HepG2 (cell line): ENCODE results near the gene NALCN. TPM values are rescaled to one million over a fixed set of nuclear protein-coding genes. Genes with fewer than 3 reads are reported as not detected.

Source experiments
- ATAC-seq: fragments of 200-7000 bp; cut with Tn5 transposase; 3 replicates; pipeline ENCODE4 v1.9.1; 2020; ENCODE audit warnings: mild to moderate bottlenecking, moderate library complexity
- BruUV-seq: library from RNA; stranded (reverse); fragments of 400-500 nt; replicated peaks from 2 replicates; lab custom pipeline; 2021; lab: Mats Ljungman, UMichigan
- CTCF ChIA-PET: fragments of 300-600 bp; formaldehyde crosslinking; extraction: SDS; loops from one replicate; lab custom pipeline; 2021; ENCODE audit warnings: low total read pairs, inconsistent platforms, low intra/inter-chr PET ratio; lab: Yijun Ruan, JAX
- POLR2A ChIA-PET: fragments of 350-600 bp; sonication (Branson Sonifier 250); formaldehyde crosslinking; loops from one replicate; lab custom pipeline; 2020; ENCODE audit warnings: antibody characterized with exemption, inconsistent platforms; lab: Yijun Ruan, JAX
- DNase-seq: peaks from one replicate; pipeline ENCODE4 v3.0.0-alpha.2; 2015; ENCODE audit warnings: low spot score
- FAIRE-seq: peaks from 3 replicates; lab custom pipeline; 2011; peaks lifted over from hg19 to GRCh38; lab: Jason Lieb, UNC
- H2AFZ ChIP-seq: one replicate; pipeline ENCODE4 v1.6.1; 2011; ENCODE audit warnings: low read length, inconsistent platforms
- H3K27ac ChIP-seq: fragments of 300-600 bp; 3 replicates; pipeline ENCODE4 v1.8.0; 2011; ENCODE audit warnings: mixed run types, mild to moderate bottlenecking, mixed read lengths, low read length, inconsistent platforms; ENCODE audit not compliant: insufficient read depth; ENCODE audit errors: extremely low read length
- H3K27me3 ChIP-seq, 2 experiments: fragments of 200-600 bp in 1 of 2; 2 replicates in 1 of 2; 3 replicates in 1 of 2; pipeline versions ENCODE4 v1.6.0 to v1.8.0; 2011; ENCODE audit warnings: low read length in 2 of 2, mild to moderate bottlenecking in 2 of 2, moderate library complexity in 2 of 2, inconsistent platforms in 1 of 2; ENCODE audit not compliant: insufficient read depth in 2 of 2, control insufficient read depth in 1 of 2
- H3K36me3 ChIP-seq, 2 experiments: fragments of 200-600 bp in 1 of 2; replicated peaks in 1 of 2; 2 replicates in 1 of 2; 3 replicates in 1 of 2; pipeline versions ENCODE4 v1.5.1 to v1.8.0; 2011; ENCODE audit warnings: low read length in 2 of 2, inconsistent platforms in 1 of 2; ENCODE audit not compliant: insufficient read depth in 2 of 2, control insufficient read depth in 1 of 2
- H3K4me1 ChIP-seq: 2 replicates; pipeline ENCODE4 v1.5.1; 2012; ENCODE audit warnings: low read length, inconsistent platforms; ENCODE audit not compliant: insufficient read depth
- H3K4me2 ChIP-seq: 2 replicates; pipeline ENCODE4 v1.6.0; 2011; ENCODE audit warnings: low read depth, low read length, inconsistent platforms
- H3K4me3 ChIP-seq, 3 experiments: fragments of 200-600 bp in 1 of 3; sonication (generic), shearing (Covaris generic) in 1 of 3; replicated peaks in 1 of 3; 2 replicates each; pipeline ENCODE4 v1.5.1; 2011 to 2016; ENCODE audit warnings: low read length in 3 of 3, inconsistent platforms in 2 of 3, low read depth in 2 of 3, mild to moderate bottlenecking in 2 of 3, control low read depth in 1 of 3, mixed read lengths in 1 of 3; ENCODE audit not compliant: insufficient read depth in 1 of 3
- H3K79me2 ChIP-seq: one replicate; pipeline ENCODE4 v1.6.1; 2011; ENCODE audit warnings: low read length, inconsistent platforms; ENCODE audit not compliant: insufficient read depth
- H3K9ac ChIP-seq: 2 replicates; pipeline ENCODE4 v1.6.0; 2011; ENCODE audit warnings: mild to moderate bottlenecking, low read depth, low read length, inconsistent platforms; ENCODE audit not compliant: insufficient read depth
- H3K9me3 ChIP-seq: 2 replicates; pipeline ENCODE4 v1.5.1; 2012; ENCODE audit warnings: mild to moderate bottlenecking, low read length
- H4K20me1 ChIP-seq: 2 replicates; pipeline ENCODE4 v1.6.0; 2011; ENCODE audit warnings: inconsistent platforms, mild to moderate bottlenecking, low read length, moderate library complexity; ENCODE audit not compliant: insufficient read depth
- ELF3 ChIP-seq: IDR thresholded peaks from 2 replicates; pipeline ENCODE4 v1.6.1; 2016; ENCODE audit warnings: missing genetic modification reagents, missing compliant biosample characterization
- GLI4 ChIP-seq: sonication (generic); formaldehyde crosslinking; IDR thresholded peaks from 2 replicates; pipeline ENCODE4 v1.5.1; 2020; ENCODE audit warnings: missing genetic modification reagents, mild to moderate bottlenecking, moderate library complexity, borderline replicate concordance
- ZHX1 ChIP-seq: sonication (generic); formaldehyde crosslinking; IDR thresholded peaks from 2 replicates; pipeline ENCODE4 v1.8.1; 2022; ENCODE audit warnings: low read depth, mild to moderate bottlenecking, missing genetic modification reagents
- ZNF761 ChIP-seq: sonication (generic); formaldehyde crosslinking; conservative IDR thresholded peaks from 2 replicates; pipeline ENCODE4 v1.4.0; 2020; ENCODE audit warnings: mild to moderate bottlenecking, missing genetic modification reagents
- ZNF784 ChIP-seq: sonication (generic); formaldehyde crosslinking; IDR thresholded peaks from 2 replicates; pipeline ENCODE4 v1.5.1; 2020; ENCODE audit warnings: missing genetic modification reagents, mild to moderate bottlenecking, borderline replicate concordance
- ZSCAN20 ChIP-seq: sonication (generic); formaldehyde crosslinking; IDR thresholded peaks from 2 replicates; pipeline ENCODE4 v1.4.0; 2020; ENCODE audit warnings: missing genetic modification reagents, mild to moderate bottlenecking, borderline replicate concordance
- ZSCAN25 ChIP-seq: sonication (generic); formaldehyde crosslinking; IDR thresholded peaks from 2 replicates; pipeline ENCODE4 v1.8.0; 2022; ENCODE audit warnings: mild to moderate bottlenecking, missing genetic modification reagents
- WGBS: methylation state at CpG from one replicate; pipeline ENCODE4 v1.1.6; 2017; ENCODE audit warnings: low lambda C conversion rate; 5-methylcytosine and 5-hydroxymethylcytosine counted together
- in situ Hi-C: cut with HindIII; loops from 2 replicates; pipeline ENCODE4 v1.10.0; 2017; ENCODE audit warnings: low pct_unique_long_range_greater_than_20kb; ENCODE audit not compliant: extremely low pct_ligation_motif_present
- intact Hi-C: fragments of 100-400 bp; cut with micrococcal nuclease; formaldehyde crosslinking; loops from one replicate; pipeline ENCODE4 v1.10.0; 2022; ENCODE audit not compliant: unreplicated experiment
- polyA plus RNA-seq, 8 experiments: library from polyadenylated mRNA; depleted of rRNA in 3 of 8; stranded (reverse) in 7 of 8; unstranded in 1 of 8; fragments of >200 nt; fragmentation: Illumina TruSeq in 4 of 8; extraction: Trizol in 4 of 8; gene quantifications; 2 replicates each; pipeline versions ENCODE4 v1.2.1 to v1.2.3, GENCODE V29; 2011 to 2016; ENCODE audit warnings: low read depth in 4 of 8, missing spikeins in 1 of 8, mixed read lengths in 1 of 8; ENCODE audit not compliant: insufficient read depth in 1 of 8
- total RNA-seq, 5 experiments: library from RNA; depleted of rRNA; stranded (reverse); fragments of >200 nt; fragmentation: Illumina TruSeq; extraction: Trizol; gene quantifications; 2 replicates each; pipeline ENCODE4 v1.2.3, GENCODE V29; 2016; ENCODE audit warnings: low read depth in 1 of 5

Gene NALCN
- total and polyA plus RNA-seq, 2 of the 13 experiments (the other 11 are each of a cell fraction or from before 2014, with no cell fraction given), result not detected

GRCh38 chr13:101209206-101209893 lies 207.0 kb downstream of the NALCN start (continued):
- TF ChIP-seq ZHX1 (CRISPR knock-in tag) (no peak), ELF3 (CRISPR knock-in tag) (no peak), GLI4 (CRISPR knock-in tag) (no peak), ZSCAN25 (CRISPR knock-in tag) (no peak), ZSCAN20 (CRISPR knock-in tag) (no peak), ZNF784 (no peak)

- no peak overlapping the region for H3K4me3 ChIP-seq
- no peak overlapping the region for H3K27ac ChIP-seq
- ATAC-seq, result no peak
- no peak overlapping the region for H3K9ac ChIP-seq
- WGBS, result 0% methylated on average over 2 of the region's 2 CpGs
- no peak for TF ChIP-seq ZNF761 (CRISPR knock-in tag)
- TF ChIP-seq, all 625 proteins: peak for 0
- Histone ChIP-seq H3K4me2 (no peak overlapping the region), H3K79me2 (no peaks in the 10 kb centered on the region), H4K20me1 (no peaks in the 10 kb centered on the region), H3K4me1 (no peaks in the 10 kb centered on the region), H2AFZ (no peak overlapping the region), H3K27me3 (no peaks in the 10 kb centered on the region), H3K36me3 (no peaks in the 10 kb centered on the region), H3K9me3 (no peaks in the 10 kb centered on the region)
- DNase-seq (no peak), FAIRE-seq (no peak)
- CTCF ChIA-PET, result no interaction called here
- BruUV-seq, result no TSS peak
- intact Hi-C loops (no loop called here), in situ Hi-C loops (no loop called here)
- POLR2A ChIA-PET, result no interaction called here
These were observed 210.9 kb downstream of the NALCN start for GRCh38 chr13:101205408-101205807.
